ENCODE measurements around the gene SLC39A7.

The SLC39A7 gene

GRCh38 chr6:33243476-33243875 is 42.8 kb downstream of the SLC39A7 start:
- DNase-seq: no peak

DNA sequence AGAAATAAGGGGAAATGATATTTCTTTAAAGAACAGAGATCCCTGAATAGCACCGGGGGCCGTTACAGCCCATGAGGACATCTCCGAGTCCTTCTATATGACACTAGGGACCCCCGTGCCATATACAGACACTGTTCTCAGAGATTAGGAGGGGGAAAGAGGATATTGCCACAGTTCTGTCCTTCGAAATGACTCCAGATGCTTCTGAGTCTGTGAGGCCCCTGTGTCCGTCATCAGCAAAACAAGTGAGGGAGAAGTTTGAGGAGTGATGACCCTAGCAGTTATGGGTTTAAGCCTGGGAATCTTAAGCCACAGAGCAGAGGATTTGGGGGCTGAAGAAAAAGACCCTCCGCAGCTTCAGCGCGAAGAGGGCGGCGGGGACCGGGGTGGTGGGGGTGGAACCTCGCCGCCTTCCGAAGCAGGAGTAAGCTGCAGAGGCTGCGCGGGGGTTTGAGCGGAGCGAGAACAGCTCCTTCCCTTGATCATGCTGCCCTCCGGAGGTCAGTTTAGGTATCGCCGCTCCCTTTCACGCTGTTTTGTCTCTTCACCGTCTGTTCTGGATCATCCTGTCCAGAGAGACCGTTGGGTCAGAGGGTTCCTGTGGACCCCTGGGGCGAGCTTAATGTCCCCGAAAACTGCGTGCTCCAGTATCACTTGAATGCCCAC is 47.4 kb downstream of the SLC39A7 start:
- peak; percentile 93 for DNase-seq

DNA sequence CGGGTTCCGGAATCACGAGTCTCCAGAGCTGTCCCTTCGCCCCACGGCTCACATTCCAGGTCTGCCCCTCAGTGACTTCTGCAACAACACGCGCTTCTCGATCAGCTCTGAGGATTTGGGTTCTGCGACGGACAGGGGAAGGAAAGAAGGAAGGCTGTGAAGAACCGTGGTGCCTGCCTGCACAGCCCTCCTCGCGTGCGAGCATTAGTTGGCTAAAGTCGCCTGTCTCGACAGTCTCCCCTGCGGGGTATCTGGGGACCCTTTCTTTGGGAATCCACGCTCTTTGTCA is 47.9 kb downstream of the SLC39A7 start:
- DNase-seq: no peak

GRCh38 chr6:33248932-33249731 is 48.5 kb downstream of the SLC39A7 start:
- peak; percentile 95 for DNase-seq

DNA sequence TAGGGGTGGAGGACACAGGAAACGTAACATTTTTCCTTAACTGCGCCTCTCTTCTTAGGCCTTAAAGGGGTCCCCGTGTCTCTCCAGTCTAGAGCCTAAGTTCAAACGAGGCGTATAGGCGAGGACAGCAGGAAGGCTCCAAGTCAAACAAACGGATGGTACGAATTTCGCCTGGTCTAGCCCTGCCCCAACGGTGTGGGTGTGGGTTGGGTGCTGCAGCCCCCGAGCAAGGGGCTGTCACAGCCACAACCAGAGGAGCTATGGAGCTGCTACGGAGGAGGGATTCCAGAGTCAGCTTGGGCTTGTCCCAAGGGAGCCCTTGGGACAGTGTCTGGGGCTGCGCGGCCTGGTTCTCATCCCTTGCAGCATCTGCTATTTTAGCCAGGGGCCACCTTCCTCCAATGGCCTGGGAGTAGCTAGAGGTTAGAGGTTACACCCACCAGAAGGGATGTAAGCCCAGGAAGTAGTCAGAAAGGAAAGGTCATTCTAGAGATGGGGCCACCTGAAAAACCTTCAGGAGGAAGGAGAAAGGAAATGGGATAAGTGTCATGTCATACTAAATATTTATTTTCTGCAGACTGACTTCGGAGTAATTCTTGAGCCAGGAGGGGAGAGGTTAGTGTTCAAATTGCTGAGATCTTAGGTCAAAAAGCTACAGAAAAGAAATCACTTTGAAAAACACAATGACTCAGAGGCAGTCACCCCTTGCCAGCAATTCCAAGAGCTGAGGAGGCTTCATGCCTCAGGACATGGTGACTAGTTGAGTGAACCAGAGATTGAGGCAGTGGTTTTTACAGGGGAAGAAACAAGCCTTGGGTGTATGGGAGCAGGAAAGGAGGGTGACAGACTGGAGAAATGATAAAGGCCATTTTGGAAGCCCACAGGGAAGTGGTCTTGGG is 49.3 kb downstream of the SLC39A7 start:
- no peak for DNase-seq

DNA sequence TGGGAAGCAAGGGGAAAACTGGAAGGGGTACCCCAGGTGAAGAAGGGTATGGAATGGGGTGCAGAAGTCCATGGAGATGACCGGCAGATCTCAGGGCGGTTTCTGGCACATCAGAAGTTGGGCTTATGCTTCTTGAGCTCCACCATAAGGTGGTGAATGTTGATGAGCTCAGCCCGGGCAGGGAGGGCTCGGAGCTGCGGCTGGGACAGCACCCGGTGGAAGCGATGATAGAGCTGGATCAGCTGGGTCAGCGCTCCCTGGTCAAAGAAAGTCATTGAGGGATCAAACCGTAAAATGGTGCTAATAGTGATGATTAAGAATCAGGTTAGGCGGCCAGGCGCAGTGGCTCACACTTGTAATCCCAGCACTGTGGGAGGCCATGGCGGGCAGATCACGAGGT is 50.1 kb downstream of the SLC39A7 start:
- no peak for DNase-seq

GRCh38 chr6:33251395-33252012 is 50.8 kb downstream of the SLC39A7 start:
- DNase-seq: no peak

DNA sequence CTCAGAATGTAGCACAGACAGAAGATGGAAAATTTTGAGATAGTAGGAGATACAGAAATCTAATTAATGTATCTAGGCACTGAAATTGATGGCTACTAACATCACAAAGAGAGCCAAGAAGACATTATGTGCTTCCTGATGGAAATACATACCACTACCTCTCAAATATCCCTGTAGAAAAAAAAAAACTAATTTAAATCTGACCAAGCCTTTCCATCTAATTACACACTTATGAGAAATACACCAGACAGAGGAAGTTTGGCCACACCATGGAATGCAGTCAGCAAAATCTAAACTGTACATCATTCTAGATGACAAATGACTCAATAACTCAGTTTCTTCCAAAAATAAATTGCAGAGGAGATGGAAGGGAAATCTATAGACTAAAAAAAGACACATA is 52.1 kb downstream of the SLC39A7 start:
- DNase-seq: no peak
